Measurements from ENCODE around the gene CD37.

CD37 gene

GRCh38 chr19:49327878-49328544, 7.2 kb upstream of the CD37 start:
- no peak for TF ChIP-seq ZNF565 (CRISPR knock-in tag; conservative IDR thresholded peaks at IDR 0.05; ENCODE audit: low read depth)
- TF ChIP-seq CSDC2 (CRISPR knock-in tag; IDR thresholded peaks at IDR 0.05) = no peak
- TF ChIP-seq OSR1 (CRISPR knock-in tag; IDR thresholded peaks at IDR 0.05) = no peak
- no peak for TF ChIP-seq RARB (CRISPR knock-in tag; IDR thresholded peaks at IDR 0.05)
- TF ChIP-seq SNAI2 (CRISPR knock-in tag; IDR thresholded peaks at IDR 0.05) = no peak
- TF ChIP-seq TOX (CRISPR knock-in tag; IDR thresholded peaks at IDR 0.05; ENCODE audit: borderline replicate concordance) = no peak
- TF ChIP-seq PATZ1 (CRISPR knock-in tag; IDR thresholded peaks at IDR 0.05; ENCODE audit: borderline replicate concordance) = no peak
- TF ChIP-seq POU6F1 (CRISPR knock-in tag; IDR thresholded peaks at IDR 0.05; ENCODE audit: borderline replicate concordance, low read depth) = no peak
- TF ChIP-seq BACH2 (CRISPR knock-in tag; IDR thresholded peaks at IDR 0.05; ENCODE audit: borderline replicate concordance) = no peak
- TF ChIP-seq ZFP30 (CRISPR knock-in tag; IDR thresholded peaks at IDR 0.05) = no peak
- no peak for TF ChIP-seq TSHZ2 (CRISPR knock-in tag; IDR thresholded peaks at IDR 0.05)
- peak; percentile 52 for ATAC-seq

- no peak for ATAC-seq
Measured at GRCh38 chr19:49328741-49329140, 6.5 kb upstream of the CD37 start.

More at GRCh38 chr19:49328741-49329140, 6.5 kb upstream of the CD37 start:
- no peak for TF ChIP-seq ESRRG (CRISPR knock-in tag; IDR thresholded peaks at IDR 0.05)
- no peak for TF ChIP-seq ZNF8 (CRISPR knock-in tag; IDR thresholded peaks at IDR 0.05)
- TF ChIP-seq GLIS3 (CRISPR knock-in tag; IDR thresholded peaks at IDR 0.05) = no peak
- TF ChIP-seq BACH2 (CRISPR knock-in tag; IDR thresholded peaks at IDR 0.05; ENCODE audit: borderline replicate concordance) = no peak
- TF ChIP-seq TSHZ2 (CRISPR knock-in tag; IDR thresholded peaks at IDR 0.05) = no peak
- no peak for TF ChIP-seq ZFP30 (CRISPR knock-in tag; IDR thresholded peaks at IDR 0.05)
- TF ChIP-seq ISL1 (CRISPR knock-in tag; IDR thresholded peaks at IDR 0.05) = no peak
- no peak for TF ChIP-seq ZNF565 (CRISPR knock-in tag; conservative IDR thresholded peaks at IDR 0.05; ENCODE audit: low read depth)
- no peak for TF ChIP-seq CSRNP3 (CRISPR knock-in tag; IDR thresholded peaks at IDR 0.05)
- no peak for TF ChIP-seq PATZ1 (CRISPR knock-in tag; IDR thresholded peaks at IDR 0.05; ENCODE audit: borderline replicate concordance)
- no peak for TF ChIP-seq CREB5 (CRISPR knock-in tag; IDR thresholded peaks at IDR 0.05; ENCODE audit: low read depth)
- TF ChIP-seq CSDC2 (CRISPR knock-in tag; IDR thresholded peaks at IDR 0.05) = no peak
- TF ChIP-seq SNAI2 (CRISPR knock-in tag; IDR thresholded peaks at IDR 0.05) = no peak

All from SK-N-SH treated with all-trans-retinoic acid at 6 μM for 48 hours (cell line).